ENCODE data around the gene NUDT13. TPM values are rescaled to one million over a fixed set of nuclear protein-coding genes. Genes with fewer than 3 reads are reported as not detected.

The NUDT13 gene
- total and polyA plus RNA-seq, 9 donors, result 0.86 to 2.6 (median 1.7) TPM

DNA sequence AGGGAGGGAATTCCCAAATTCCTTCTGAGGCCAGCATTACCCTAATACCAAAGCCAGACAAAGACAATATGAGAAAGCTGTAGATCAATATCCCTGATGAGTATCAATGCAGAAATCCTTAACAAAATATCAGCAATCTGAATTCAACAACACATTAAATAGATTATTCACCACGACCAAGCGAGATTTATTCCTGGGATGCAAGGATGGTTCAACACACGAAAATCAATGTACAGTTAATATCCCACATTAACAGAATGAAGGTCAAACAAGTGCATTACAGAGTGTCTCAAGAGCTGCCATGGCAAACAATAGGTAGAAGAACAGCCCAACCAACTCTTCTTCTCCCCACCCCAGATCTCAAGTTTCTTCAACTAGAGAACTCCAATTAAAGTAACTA lies 51.4 kb downstream of the NUDT13 start:
- Histone ChIP-seq H3K27me3 (no peaks in the 10 kb centered on the region), H3K36me3 (no peaks in the 10 kb centered on the region), H3K27ac (no peak overlapping the region), H3K4me1 (ENCODE audit: insufficient read depth) (peaks cover 1% of the 10 kb centered on the region), H3K4me3 (no peak overlapping the region), H3K9me3 (no peaks in the 10 kb centered on the region)
- TF ChIP-seq POLR2A (IDR thresholded peaks at IDR 0.05) (no peak), EP300 (IDR thresholded peaks at IDR 0.05) (no peak)
- TF ChIP-seq, protein P1, sequence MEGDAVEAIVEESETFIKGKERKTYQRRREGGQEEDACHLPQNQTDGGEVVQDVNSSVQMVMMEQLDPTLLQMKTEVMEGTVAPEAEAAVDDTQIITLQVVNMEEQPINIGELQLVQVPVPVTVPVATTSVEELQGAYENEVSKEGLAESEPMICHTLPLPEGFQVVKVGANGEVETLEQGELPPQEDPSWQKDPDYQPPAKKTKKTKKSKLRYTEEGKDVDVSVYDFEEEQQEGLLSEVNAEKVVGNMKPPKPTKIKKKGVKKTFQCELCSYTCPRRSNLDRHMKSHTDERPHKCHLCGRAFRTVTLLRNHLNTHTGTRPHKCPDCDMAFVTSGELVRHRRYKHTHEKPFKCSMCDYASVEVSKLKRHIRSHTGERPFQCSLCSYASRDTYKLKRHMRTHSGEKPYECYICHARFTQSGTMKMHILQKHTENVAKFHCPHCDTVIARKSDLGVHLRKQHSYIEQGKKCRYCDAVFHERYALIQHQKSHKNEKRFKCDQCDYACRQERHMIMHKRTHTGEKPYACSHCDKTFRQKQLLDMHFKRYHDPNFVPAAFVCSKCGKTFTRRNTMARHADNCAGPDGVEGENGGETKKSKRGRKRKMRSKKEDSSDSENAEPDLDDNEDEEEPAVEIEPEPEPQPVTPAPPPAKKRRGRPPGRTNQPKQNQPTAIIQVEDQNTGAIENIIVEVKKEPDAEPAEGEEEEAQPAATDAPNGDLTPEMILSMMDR (IDR thresholded peaks at IDR 0.05), result no peak
- intact Hi-C loops (cut with DNase I), result no loop called here
- no peak for DNase-seq
- 95 to 97% (median 96%) methylated on average over 3 of the region's 3 CpGs for WGBS, 3 donors

DNA sequence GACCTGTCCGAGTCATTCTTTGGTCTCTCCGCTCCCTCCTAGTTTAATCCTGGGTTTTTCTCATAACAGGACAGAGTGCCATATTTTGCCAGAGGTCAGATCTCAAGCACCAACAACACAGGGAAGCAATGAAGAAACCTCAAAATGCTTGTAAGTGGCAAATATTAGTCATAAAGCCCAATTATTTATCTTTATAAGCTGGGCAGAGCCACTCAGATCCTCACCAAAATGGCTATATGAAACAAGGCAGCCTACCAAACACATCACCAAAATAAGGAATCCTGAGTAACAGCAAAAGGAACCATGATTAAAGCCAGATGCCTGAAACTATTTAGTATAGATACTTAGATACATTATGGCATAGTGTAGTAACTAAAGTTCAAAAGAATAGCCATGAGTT lies 52.8 kb downstream of the NUDT13 start:
- no peak for DNase-seq
- TF ChIP-seq EP300 (IDR thresholded peaks at IDR 0.05), result no peak
- TF ChIP-seq, protein P1 (IDR thresholded peaks at IDR 0.05), result no peak
- TF ChIP-seq POLR2A (IDR thresholded peaks at IDR 0.05), result no peak
- no peaks in the 10 kb centered on the region for H3K9me3 ChIP-seq
- intact Hi-C loops (cut with DNase I), result no loop called here
- no peak overlapping the region for H3K27ac ChIP-seq
- no peaks in the 10 kb centered on the region for H3K27me3 ChIP-seq
- no peaks in the 10 kb centered on the region for H3K36me3 ChIP-seq
- H3K4me1 ChIP-seq (ENCODE audit: insufficient read depth), result peaks cover 1% of the 10 kb centered on the region
- 92 to 99% (median 97%) methylated on average over 2 of the region's 2 CpGs for WGBS, 3 donors
- no peak overlapping the region for H3K4me3 ChIP-seq

DNA sequence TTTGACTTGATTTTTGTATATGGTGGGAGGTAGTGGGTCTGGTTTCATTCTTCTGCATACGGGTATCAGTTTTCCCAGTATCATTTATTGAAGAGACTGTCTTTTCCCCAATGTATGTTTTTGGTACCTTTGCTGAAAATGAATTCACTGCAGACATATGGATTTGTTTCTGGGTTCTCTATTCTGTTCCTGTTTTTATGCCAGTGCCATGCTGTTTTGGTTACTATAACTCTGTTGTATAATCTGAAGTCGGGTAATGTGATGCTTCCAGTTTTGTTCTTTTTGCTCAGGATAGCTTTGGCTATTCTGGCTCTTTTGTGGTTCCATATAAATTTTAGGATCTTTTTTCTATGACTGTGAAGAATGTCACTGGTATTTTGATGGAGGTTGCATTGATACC lies 56.7 kb downstream of the NUDT13 start:
- 80 to 84% (median 84%) methylated on average over 2 of the region's 2 CpGs for WGBS, 3 donors
- Histone ChIP-seq H3K36me3 (no peaks in the 10 kb centered on the region), H3K27ac (no peak overlapping the region), H3K9me3 (no peaks in the 10 kb centered on the region), H3K4me3 (peak overlapping the region; percentile 82), H3K4me1 (ENCODE audit: insufficient read depth) (peaks cover 1% of the 10 kb centered on the region), H3K27me3 (no peaks in the 10 kb centered on the region)
- intact Hi-C loops (cut with DNase I), result no loop called here
- TF ChIP-seq, protein P1 (IDR thresholded peaks at IDR 0.05), result no peak
- TF ChIP-seq EP300 (IDR thresholded peaks at IDR 0.05), result no peak
- TF ChIP-seq POLR2A (IDR thresholded peaks at IDR 0.05), result no peak
- no peak for DNase-seq

DNA sequence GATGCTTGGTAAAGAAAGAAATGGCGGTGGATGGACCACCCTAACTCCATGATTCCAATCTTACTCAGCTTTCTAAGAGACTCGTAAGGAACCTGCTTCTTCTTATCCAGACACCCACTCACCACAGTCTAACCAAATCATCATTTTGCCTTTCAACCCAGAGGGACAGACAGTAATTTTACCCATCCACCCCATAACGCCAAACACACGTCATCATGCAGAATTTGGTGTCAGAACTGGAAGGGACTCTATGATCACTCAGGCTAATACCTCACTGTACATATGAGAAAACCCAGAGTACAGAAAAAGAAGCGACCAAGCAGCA lies 57.2 kb downstream of the NUDT13 start:
- no peaks in the 10 kb centered on the region for H3K27me3 ChIP-seq
- TF ChIP-seq EP300 (IDR thresholded peaks at IDR 0.05) (no peak), POLR2A (IDR thresholded peaks at IDR 0.05) (no peak)
- TF ChIP-seq, protein P1 (IDR thresholded peaks at IDR 0.05), result no peak

More for the DNA sequence above, 57.2 kb downstream of the NUDT13 start:
- H3K27ac ChIP-seq, result peak overlapping the region; percentile 89 to 90
- no peaks in the 10 kb centered on the region for H3K36me3 ChIP-seq
- no peak for DNase-seq
- H3K4me1 ChIP-seq (ENCODE audit: insufficient read depth), result peaks cover 1% of the 10 kb centered on the region
- H3K9me3 ChIP-seq, result no peaks in the 10 kb centered on the region
- H3K4me3 ChIP-seq, result peak overlapping the region; percentile 82
- WGBS, 3 donors, result 6 to 9% (median 6%) methylated on average over 5 of the region's 5 CpGs
- intact Hi-C loops (cut with DNase I), result no loop called here
